ENCODE results near the gene ANKRD13C.

- TF ChIP-seq CTCF (IDR thresholded peaks at IDR 0.05): no peak
- TF ChIP-seq POLR2A (IDR thresholded peaks at IDR 0.05): no peak
Measured at GRCh38 chr1:70353044-70353443, 1.5 kb downstream of the ANKRD13C start.
